LHCN-M2 (cell line): Measurements from ENCODE around the gene D2HGDH. TPM values are rescaled to one million over a fixed set of nuclear protein-coding genes. Genes with fewer than 3 reads are reported as not detected.

ENCODE experiments used
- DNase-seq: peaks from one replicate; pipeline ENCODE4 v3.0.0-alpha.2; 2012; ENCODE audit warnings: low read depth
- polyA plus RNA-seq: library from polyadenylated mRNA; unstranded; fragments of >200 nt; gene quantifications from one replicate; pipeline ENCODE4 v1.2.1, GENCODE V29; 2012; ENCODE audit warnings: missing spikeins
- total RNA-seq: library from RNA; depleted of rRNA; stranded (reverse); fragments of >200 nt; gene quantifications from 2 replicates; pipeline ENCODE4 v1.2.3, GENCODE V29; 2014; rRNA removed

D2HGDH gene
- total RNA-seq: 12.7 and 13.5 TPM in 2 replicates
- 8.6 TPM for polyA plus RNA-seq

DNA sequence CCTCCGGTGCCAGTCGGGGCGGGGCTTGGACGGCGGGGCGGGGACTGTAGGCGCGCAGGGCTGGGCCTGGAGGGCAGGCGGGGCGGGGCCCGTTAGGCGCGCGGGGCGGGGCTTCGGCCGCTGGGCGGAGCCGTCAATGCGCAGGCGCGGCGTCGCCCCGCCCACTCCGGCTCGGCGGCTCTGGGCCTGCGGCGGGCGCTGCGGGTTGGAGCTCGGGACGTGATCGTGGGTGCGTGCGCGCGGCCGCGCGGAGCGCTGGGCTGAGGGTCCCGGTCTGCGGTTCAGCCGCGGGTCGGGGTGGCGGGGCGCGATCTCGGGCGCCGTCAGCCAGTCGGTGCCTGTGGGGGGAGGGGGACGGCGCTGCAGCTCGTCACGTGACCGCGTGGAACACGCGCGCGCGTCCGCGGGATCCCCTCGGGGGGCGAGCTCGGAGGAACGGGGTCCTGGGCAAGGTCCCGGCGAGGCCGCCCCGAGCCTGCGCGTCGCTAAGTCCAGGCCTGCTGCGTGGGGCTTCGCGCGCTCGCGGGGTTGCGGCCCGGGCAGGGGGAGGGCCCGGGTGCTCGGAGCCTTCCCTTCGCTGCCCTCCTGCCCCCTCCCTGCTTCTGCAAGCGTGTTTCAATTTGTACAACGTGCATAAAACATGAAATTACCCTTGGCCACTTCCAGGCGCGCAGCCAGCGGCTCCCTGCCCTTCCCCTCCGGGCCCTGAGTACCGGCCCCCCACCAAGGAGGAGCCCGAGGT, at the start of gene D2HGDH:
Gene D2HGDH (plus strand): TSS at position 164 of the 742 bp plus-strand sequence. CDS start 595 bp downstream, outside the sequence.
- DNase-seq: peak; percentile 67

DNA sequence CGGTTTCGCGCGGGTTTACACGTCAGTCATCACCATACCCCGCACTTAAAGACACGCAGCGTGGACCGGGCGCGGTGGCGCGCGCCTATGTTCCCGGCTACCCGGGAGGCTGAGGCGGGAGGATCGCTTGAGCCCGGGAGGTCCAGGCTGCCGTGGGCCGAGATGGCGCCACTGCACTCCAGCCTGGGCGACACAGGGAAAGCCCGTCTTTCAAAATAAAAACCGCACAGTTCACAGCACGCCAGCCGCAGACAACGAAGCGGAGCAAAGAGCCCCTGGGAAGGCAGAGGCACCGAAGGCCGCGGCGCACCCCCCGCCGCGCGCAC, 48.1 kb upstream of the D2HGDH start:
- no peak for DNase-seq

DNA sequence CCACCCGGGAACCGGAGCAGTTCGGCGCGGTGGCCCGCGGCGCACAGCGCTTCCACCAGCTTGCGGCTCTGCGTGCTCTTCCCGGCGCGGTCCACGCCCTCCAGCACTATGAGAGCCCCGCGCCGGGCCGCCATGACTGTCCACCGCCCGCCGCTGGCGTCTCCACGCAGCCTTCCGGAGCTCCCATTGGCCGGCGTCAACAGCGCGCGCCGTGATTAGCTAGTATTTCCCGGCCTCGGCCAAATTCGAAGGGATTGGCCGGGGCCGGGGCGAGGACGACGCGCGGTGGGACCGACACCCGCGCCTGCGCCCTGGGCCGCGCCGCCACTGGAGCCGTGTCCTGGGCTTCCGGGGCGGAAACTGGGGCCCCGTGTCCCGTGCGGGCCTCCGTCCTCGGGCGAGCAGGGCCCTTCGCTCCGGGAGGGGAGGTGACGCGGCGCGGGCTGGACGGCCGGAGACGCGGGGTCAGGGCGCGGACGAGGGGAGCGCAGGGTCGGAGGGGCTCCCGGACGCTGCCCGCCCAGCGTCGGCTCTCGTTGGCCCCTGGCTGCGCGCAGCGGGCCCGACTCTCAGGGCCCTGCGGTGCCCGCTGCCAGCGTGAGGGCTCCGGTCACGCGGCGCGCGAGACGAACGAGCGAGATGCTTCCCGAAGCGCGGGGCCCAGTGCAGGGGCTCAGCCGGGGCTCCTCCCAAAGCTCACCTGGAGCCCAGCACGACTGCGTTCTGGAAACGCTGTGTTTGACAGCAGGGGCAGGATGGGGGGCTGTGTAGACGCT, 47.6 kb upstream of the D2HGDH start, which contains the start of gene DTYMK:
Gene DTYMK (minus strand): TSS at position 166 of the 776 bp plus-strand sequence. CDS start 32 bp downstream, at position 134.
- DNase-seq: peak; percentile 95

DNA sequence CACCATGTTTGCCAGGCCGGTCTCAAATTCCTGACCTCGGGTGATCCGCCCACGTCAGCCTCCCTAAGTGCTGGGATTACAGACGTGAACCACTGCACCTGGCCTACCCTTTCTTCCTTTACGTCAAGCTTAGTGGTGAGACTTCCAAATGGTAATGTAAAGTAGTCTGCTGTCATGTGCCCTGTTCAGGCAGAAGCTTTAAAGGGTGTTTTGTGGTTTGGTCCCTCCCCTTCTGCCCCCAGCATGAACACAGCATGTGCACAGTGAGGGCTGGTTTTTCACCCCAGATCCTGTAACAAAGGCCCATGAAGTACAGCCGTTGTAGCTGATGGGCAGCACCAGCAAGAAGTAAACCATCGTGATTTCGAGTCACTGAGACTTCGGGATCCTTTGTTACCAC, 45.1 kb upstream of the D2HGDH start:
- DNase-seq: no peak

DNA sequence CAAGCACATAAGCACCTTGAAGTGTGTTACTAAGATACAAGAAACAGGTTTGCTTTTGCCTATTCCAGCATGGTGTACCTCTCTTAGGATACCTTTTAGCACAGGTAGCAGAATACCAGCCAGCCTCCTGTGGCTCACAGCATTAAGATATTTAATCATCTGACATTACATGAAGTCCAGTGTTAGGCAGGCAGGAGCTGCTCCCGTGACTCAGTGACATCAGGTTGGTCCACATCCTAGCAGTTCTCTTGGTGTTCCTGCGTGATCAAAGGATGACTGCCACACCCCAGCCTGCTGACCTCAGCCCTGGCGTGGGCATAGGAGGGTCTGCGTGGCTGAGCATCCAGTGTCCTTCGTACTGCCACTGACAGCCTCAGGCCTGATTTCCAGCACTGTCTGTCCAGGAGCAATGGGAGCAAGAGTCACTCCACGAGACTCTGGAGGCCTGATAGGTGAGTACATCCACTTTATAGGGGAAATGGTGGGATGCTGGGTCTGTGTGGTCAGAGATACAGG, 44.2 kb upstream of the D2HGDH start:
- no peak for DNase-seq

DNA sequence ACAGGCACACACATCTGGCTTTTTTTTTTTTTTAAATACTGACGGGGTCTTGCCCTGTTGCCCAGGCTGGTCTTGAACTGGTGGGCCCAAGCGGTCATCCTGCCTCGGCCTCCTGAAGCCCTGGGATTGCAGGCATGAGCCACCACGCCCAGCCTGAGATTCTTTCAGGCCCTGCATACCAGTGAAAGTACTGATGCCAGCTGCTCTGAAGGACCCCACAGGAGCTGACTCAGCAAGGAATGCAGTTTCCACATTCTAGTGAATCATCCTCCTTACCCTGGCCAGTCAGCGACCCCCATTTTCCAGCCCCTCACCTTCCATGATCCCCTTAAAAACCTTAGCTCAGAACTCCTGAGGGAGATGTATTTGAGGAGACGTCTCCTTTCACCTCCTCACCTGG, 42.0 kb upstream of the D2HGDH start:
- peak; percentile 81 for DNase-seq

DNA sequence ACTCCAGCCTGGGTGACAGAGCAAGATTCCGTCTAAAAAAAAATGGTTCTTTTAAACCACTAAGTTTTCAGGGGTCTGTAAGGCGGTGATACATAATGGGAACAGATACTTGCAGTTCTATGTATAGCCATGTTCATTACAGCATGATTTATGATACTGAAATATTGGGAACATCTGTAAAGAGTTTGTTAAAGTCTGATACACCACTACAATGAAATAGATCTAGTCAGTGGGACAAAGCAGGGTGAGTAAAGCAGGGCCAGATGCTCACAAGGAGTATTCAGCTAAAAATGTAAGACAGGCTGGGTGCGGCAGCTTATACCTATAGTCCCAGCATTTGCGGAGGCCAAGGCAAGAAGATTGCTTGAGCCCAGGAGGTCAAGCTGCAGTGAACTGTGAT, 38.8 kb upstream of the D2HGDH start:
- no peak for DNase-seq

DNA sequence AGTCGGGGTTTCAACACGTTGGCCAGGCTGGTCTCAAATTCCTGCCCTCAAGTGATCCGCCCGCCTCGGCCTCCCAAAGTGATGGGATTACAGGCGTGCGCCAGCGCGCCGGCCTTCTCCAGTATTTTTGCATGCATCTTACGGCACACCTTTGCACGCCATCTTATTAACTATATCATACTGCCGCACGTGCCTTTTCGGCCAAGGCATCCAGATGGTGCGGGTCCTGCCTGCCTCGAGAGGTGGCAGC, 33.4 kb upstream of the D2HGDH start:
- DNase-seq: no peak

DNA sequence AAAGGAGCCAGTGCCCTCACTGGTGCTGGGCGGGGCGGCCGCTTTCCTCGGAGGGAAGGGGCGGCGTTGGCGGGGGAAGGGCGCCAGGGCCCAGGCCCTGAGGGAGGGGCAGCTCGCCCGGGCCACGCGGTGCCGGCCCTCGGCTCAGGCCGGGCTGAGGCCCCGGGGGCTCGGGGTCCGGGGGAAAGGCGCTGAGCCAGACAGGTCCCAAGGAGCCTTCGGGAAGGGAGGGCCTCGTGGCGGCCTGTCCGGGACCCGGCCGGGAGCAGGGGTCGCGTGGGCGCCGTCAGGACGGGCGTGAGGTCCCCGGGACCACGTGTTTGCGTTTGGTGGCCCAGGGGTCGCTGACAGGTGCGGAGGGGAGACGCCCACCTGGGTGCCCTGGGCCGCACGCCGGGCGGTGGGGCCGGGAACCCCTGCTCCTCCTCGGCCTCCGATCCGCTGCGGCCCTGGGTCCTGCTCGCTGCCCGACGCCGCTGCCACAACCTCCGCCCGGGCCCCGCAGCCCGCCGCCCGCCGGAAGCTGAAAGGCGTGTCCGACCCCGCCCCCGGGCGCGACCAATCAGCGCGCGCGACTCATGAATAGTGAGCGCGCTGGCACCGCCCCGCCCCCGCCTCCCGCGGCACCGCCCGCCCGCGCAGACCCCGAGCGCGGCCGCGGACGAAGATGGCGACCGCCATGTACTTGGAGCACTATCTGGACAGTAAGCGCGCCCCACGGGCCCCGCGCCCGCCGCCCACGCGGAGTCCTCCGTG, 32.9 kb upstream of the D2HGDH start, which contains the start of gene ING5:
Gene ING5 (plus strand): TSS at position 641 of the 756 bp plus-strand sequence. CDS start 27 bp downstream, at position 668.
- peak; percentile 90 for DNase-seq

DNA sequence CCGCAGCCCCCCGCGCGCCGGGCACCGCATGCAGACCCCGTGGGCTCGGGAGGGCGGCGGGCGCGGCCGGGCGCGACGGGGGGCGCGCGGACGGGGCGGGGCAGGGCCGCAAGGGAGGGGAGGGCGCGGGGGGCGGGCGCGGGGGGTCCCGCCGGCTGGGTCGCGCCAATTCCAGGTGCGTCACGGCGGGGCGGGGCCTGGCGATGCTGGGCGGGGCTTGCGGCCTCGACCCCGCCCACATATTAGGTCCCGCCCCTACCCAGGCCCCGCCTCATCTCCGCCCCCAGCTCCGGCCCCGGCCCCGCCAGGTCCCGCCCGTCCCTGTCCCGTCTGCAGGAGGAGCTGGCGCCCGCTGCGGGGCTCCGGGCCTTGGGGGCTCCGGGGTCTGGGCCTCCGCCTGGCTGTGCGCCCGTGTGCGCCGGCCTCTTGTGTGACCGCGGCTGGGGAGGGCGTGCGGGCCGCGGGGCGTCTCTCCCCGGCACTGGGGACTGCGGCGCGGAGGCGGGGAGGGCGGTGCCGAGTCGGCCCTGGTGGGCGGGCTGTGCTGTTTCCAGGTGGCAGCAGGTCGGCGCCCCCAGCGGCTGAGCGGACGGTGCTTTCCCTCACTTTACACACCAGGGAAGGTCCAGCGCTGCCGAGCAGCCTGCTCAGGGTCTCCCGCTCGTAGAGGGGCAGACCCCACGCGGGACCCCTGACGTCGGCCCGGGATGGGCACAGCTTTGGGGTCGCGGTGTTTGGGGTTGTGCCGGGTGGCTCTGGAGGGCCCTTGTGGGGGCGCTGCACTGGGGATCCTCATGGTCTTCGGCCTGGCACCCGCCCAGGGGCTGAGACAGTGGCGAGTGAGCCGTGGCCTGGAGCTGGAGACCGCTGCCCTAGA, 32.0 kb upstream of the D2HGDH start:
- peak; percentile 64 for DNase-seq

DNA sequence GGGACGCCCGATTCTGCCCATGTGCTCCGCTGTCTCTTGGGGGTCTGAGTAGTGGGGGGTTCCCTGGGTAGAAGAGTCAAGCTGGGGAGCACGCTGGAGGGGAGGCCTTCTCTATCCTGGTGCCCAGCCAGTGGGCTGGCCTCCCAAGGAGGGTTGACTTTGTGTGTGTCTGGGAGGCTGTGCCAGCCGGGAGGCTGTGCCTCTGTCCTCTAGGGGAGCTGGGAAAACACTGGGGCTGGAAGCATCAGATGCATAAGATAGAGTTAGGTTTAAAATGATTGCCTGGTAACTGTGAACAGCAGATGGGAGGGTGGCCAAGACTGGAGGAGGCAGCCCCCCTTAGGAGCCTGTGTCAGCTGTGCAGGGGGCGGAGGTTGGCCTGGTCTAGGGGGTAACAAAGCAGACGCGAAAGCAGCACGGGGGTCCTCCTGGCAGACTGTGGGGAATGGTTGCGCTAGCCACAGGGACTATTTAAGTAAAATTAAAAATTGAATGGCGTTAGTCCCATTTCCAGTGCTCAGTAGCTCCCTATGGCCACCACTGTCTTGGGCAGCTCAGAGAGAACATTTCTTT, 31.3 kb upstream of the D2HGDH start:
- DNase-seq: peak; percentile 22

DNA sequence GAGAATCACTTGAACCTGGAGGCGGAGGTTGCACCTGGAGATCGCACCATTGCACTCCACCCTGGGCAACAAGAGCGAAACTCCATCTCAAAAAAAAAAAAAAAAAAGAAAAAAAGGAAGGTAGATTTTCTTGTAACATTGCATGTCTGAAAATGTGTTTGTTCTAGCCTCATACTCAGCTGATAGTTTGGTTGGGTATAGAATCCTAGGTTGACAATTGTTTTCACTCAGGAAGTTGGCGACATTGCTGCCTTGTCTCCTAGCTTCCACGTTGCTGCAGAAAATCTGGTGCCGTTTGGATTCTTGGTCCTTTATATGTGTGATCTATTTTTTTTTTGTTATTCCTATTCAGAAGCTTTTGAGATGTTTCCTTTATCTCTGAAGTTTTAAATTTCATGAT, 27.9 kb upstream of the D2HGDH start:
- peak; percentile 17 for DNase-seq

DNA sequence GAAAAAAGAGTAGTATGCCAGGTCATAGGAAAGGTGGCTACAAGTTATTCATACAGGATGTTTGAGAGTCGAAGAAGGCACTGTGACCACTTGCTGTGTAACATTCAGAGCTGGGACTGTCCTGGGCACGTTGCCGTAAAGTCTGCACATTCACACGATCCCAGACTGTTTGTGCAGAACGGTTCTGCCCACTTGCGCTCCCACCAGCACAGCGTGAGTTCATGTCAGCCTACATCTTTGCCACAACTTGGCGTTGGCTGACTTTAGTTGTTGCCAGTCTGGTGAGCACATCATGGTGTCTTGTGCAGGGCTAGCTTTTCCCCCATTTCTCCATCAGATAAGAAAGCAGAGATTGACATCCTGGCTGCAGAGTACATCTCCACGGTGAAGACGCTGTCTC, 25.6 kb upstream of the D2HGDH start:
- no peak for DNase-seq

DNA sequence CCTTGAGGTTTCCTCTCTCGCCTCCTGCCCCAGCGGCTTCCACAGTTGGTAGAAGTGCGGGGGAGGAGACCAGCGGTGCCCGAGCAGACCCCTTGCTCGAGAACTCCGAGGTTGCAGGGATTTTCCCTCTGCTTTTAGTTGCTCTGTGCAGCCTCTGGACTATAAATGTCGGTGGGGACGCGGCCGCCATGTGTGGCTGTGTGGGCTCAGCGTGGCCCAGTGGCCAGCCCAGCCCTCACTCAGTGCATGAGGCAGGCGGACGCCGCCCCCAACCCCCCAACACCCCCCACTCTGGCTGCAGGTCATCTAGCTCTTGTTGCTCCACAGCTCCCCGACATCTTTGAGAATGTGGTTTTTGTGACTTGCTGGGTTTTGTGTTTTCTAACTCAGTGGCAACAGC, 15.3 kb upstream of the D2HGDH start:
- DNase-seq: no peak

DNA sequence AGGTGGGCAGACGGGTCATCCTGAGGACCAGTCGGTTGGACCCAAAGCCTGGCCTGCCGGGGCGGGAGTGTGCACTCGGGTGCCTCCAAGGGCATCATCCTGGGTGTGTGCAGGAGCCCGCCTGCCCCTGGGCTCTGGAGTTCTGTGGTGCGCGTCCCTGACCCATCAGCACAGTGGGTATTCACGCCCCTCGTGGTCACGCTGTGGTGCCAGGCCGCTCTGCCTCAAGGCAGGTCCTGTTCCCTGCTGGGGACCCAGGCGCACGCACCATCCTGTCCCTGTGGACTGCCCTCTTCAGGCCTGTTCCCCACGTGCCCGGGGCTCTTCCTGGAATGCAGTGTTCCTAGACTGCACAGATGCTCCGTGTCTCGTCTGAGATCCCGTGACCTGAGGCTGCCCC, 14.3 kb upstream of the D2HGDH start:
- no peak for DNase-seq

DNA sequence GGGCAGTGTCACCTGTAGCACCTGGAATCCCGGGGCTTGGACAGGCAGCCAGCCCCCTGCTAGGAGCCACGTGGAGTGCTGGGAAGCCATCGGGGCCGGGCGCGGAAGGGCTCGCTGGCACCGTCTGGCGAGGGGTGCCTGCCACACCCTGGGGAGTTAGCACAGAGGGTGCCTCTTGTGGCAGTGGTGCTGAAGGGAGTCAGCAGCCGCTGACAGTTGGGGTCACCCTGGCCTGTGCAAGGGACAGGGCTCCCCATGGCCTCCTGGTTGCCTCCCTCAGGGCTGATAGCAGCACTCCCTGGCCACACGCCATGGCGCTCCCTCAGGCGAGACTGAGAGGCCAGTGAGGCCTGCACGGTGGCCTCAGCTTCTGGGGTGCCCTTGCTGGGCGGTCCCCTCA, 13.9 kb upstream of the D2HGDH start:
- no peak for DNase-seq

DNA sequence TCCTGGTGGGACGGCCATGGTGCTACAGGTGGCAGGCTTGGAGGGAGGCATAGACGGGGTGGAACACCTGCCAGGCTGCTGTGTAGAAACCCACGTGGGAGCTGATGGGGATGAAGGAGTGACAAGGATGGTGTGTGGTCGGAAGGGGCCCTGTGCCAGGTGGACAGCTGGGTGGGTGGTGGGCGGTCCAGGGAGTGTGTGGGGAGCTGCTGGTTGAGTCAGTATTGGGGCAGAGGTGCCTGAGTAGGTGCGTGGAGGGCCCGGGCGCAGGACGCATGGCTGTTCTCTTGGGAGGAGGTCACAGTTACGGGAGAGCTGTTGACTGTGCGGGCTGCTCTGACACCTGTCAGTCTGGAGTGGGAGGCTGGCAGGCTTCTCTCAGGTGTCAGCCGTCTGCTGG, 12.6 kb upstream of the D2HGDH start:
- DNase-seq: no peak

DNA sequence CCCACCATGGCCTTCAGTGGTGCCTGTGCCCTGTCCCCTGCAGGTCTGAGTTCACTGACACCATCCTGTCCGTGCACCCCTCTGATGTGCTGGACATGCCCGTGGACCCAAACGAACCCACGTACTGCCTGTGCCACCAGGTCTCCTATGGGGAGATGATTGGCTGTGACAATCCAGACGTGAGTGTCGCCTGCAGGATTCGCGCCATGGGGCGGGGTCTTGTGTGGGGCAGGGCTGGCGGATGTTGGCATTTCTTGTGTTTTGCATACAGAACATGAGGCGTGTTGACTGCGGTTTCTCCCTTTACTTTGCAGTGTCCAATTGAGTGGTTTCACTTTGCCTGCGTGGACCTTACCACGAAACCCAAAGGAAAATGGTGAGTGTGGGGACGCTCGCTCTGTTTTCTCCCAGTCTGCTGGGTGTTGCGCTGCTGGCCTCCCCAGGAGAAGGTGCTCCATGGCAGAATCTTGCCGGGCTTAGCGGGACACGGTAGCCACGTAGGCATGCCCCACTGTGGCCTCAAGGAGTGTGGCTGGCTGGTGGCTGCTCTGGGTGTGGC, 11.5 kb upstream of the D2HGDH start:
- no peak for DNase-seq

DNA sequence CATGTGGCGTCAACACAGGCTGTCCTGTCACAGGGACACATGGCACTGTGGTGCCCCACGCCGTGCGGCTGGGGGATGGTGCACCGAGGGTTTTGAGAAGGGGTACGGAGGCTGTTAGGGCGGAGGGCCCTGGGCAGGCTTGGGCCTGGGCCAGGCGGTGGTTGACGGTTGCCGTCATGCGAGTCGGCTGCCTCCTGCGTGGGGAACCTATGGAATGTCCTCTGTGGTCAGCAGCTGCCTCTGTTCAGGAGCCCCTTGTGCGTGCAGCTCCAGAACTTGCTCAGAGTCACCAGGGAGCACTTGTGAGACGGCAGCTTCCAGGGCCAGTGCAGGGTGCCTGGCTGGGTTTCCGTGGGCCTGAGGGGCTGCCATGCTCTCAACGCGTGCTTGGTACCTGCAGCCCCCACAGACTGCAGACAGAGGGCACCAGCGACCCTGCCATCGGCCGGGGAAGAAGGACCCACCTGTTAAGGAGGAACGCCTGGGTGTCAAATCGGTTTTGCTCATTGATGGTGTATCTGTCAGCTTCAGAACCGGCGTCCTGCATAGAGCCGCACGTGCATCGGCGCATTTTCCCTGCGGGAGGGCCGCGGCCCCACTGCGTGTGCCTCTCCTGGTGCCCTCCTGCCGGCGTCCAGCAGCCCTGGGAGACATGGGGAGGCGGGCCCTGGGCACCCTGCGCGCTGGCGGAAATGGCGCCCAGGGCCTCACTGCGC, 10.0 kb upstream of the D2HGDH start:
- DNase-seq: no peak
